Measurements from ENCODE around the gene COL4A2.

COL4A2 gene

DNA sequence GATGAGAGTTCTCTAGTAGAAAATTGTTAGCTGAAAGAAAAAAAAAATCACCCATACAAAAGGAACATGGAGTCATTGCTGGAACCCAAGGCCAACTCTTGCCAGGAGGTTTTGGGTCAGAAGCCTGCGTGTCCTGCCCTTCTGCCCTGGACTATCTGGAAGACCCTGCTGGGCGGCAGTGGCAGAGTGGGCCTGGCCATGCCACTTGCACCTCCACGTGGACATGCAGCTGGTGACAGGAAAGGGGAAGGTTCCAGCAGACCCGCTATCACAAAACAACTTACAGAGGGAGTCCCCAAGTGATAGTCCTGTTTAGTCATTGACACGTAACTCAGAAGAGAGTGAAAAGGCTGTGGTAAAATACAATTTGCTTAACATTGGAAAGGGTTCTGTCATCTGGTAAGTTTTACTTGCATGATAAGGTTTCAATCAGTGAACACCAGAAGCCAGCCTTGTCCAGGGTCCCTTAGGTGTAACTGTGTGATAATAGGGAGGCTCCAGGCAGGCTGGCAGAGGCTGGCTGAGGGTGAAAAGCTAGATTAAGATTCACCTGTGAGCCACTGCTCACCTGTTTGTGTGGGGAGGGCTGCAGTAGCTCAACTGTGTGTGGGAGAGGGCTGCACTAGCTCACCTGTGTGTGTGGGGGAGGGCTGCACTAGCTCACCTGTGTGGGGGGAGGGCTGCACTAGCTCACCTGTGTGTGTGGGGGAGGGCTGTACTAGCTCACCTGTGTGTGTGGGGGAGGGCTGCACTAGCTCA, 47.8 kb downstream of the COL4A2 start:
- no peak for DNase-seq (ENCODE audit: low read depth)

GRCh38 chr13:110356362-110356761, 49.3 kb downstream of the COL4A2 start:
- DNase-seq (ENCODE audit: low read depth), result no peak

- DNase-seq (ENCODE audit: low read depth), result no peak
Measured at GRCh38 chr13:110358381-110358780, 51.3 kb downstream of the COL4A2 start.

GRCh38 chr13:110359840-110360301, 52.8 kb downstream of the COL4A2 start:
- no peak for DNase-seq (ENCODE audit: low read depth)

GRCh38 chr13:110360598-110360997, 53.5 kb downstream of the COL4A2 start:
- no peak for DNase-seq (ENCODE audit: low read depth)

- DNase-seq (ENCODE audit: low read depth), result peak; percentile 36
Measured at GRCh38 chr13:110361365-110361911, 54.4 kb downstream of the COL4A2 start.

DNA sequence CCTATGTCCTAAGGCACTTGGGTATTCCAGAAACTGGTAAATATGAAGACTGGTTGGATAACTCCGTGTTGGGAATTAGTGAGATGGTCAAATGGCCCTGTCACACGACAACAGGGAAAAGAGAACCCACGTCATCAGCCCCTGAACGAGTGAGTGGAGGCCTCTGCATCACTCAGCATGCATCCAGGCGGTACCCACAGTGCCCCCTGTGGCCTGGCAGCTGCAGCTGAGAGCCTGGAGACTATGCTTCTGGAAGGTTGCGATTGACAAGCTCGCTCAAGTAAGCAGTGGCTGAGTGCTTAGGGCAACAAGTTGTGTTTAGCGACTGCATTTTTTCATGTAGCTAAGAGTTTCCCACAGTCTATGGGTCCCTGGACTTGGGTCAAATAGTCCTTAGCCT, 55.9 kb downstream of the COL4A2 start:
- DNase-seq (ENCODE audit: low read depth), result no peak

DNA sequence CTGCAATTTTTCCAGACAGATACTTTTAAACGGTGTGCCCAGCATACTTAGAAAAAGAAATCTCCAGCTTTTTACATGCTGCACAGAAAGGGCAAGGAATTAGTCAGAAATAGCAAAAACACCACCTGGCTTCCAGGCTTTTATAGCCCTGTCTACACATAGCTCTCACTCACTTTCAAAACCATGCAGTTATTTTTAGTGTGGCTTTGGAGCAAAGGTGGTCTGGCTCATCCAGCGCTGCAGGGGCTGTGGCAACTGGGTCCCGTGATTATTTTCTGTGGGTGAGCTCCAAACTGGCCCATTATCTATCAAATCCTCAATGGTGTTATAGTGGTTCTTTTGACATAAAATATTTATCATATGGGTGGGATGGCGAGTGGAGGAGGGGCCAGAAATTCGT, 57.0 kb downstream of the COL4A2 start:
- DNase-seq (ENCODE audit: low read depth), result no peak

DNA sequence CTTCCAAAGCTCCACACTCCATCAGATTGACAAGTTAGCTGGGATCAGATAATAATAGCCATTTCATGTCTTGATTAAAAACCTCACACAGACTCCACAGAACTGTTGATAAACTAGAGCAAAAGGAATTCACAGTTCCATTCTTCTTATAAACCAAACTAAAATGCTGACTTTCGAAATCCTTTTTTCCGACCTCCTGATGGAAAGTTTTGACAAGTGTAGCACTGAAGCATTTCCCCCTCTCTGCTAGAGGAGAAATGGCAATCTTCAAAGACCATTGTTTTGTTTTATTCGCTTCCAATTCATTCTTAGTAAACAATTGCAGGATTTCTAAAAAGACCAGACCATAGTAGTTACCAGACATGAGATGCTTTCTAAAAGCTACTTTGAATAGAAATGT, 58.8 kb downstream of the COL4A2 start:
- no peak for DNase-seq (ENCODE audit: low read depth)

- no peak for DNase-seq (ENCODE audit: low read depth)
Measured at GRCh38 chr13:110366733-110367132, 59.6 kb downstream of the COL4A2 start.

- DNase-seq (ENCODE audit: low read depth), result no peak
Measured at GRCh38 chr13:110367620-110368019, 60.5 kb downstream of the COL4A2 start.

DNA sequence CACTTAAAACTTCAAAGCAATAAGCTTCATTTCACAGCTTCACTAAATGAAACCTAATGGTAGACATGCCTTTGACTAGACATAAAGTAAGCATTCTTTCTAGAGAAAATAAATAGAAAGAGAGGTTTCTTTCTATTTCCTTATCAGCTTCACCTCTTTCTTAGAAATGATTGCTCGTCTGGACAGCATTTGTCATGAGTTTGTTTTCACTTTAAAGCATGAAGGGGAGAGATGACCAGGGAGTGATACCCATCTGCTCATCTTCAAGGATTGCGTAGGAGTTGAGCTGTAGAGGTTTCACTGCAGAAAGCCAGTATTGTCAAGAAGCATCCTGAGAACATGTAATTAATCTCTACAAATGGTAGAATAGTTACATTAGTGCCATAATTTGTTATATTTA, 61.3 kb downstream of the COL4A2 start:
- no peak for DNase-seq (ENCODE audit: low read depth)

GRCh38 chr13:110369400-110369799, 62.3 kb downstream of the COL4A2 start:
- no peak for DNase-seq (ENCODE audit: low read depth)

GRCh38 chr13:110371550-110372465, 64.7 kb downstream of the COL4A2 start:
- no peak for DNase-seq (ENCODE audit: low read depth)

DNA sequence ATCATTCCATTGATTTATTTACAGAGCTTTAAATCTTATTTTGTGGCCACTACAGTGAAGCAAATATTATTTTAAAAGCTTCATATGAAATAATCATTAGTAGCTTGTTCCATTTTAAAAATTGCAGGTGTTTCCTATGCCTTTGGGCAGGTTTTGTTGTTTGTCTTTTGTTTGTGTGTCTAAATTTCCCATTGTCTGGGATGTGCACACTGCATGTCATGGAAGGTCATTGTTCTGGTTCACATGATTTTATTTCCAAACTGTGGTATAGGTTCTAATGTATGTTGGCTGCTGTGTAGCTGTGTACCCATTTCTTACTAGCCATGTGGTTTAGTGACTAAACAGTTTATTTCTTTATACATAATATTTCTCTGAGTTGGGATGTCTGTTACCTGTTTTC, 65.6 kb downstream of the COL4A2 start:
- DNase-seq (ENCODE audit: low read depth), result no peak

GRCh38 chr13:110373617-110374016, 66.5 kb downstream of the COL4A2 start:
- DNase-seq (ENCODE audit: low read depth), result no peak

DNA sequence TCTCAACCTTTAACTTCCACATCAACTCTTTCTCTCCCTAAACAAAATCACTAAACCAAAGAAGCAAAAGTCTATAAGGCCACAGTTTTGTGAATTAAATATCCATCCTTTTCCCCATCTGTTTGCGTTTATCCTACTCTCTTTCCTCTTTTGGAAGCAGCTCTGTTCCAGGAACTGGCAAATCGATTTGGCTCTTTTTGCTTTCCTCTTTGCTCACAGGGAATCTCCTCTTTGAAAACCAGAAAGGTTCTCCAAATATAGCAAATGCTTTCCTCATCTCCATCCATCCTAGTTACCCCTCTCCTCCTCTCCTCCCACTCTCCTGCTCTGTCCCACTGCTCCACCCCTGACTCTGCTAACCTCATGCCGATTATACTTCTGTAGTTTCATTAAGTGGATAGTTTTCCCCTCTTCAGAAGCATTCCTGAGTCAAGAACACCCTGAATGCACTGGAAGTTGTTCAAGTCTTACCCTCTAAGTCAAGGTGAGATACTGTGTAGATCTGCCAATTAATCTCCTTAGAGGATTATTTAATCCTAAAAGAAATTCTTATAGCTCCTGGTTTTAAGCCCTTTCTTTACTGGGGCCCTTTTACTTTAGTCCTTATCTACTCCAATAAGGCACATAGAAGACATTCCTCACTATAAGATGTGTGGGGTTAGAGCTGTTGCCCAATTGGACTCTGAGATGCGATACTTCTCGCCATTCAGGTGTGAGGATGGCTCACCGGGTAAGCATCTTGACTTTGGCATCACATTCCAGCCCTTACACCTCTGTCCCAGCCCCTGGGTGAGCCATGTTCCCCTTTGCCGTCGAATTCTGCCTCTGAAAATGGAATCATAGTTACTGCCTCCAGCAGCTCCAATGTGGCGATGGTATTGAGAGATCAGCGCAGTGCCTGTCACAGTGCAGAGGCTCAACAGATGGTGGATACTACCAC, 67.6 kb downstream of the COL4A2 start:
- no peak for DNase-seq (ENCODE audit: low read depth)

DNA sequence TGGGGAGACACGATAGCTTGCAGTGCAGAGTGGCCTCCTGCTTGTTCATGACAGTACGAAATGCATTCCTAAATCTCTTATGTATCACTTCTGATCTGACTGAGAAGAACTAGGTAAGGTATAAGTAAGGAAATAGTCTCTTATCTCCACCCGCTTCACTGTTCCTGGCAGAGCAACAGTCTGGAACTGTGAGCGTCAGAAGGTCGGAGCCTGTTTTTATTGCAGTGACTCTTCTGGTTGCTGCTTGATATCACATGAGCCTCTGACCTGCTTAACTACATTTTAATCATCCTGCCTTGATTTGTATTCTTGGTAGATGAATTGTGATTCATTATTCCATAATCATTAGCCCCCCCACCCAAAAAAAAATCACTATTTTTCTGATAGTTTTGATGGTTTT, 69.0 kb downstream of the COL4A2 start:
- DNase-seq (ENCODE audit: low read depth), result no peak

DNA sequence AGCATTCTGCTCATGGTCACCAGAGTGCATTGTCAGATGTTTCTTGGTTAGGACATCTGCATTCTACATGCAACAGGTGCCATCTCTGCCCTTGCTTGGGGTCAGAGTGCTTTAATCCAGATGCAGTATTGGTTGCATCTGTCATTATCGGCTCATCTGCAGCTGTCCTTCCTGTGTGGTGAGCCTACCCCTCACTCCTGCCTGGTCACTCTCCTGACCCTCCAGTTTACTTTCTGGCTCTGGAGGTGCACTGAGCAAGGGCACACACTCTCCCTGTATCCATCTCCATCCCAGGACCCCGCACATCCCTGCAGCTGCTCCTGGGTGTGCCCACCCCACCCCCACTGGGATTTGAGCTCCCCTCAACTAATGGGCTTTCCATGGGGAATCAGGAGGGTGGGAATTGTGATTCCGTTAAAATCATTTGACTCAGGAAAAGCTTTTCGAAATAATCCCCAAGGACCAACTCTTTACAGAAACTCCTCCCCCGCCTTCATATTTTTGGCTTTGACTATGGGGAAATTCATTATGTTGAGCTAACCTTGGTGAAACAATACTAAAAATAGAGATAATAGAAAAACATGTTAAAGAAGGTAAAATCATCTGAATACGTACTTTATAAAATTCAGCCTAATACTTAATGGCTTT, 70.2 kb downstream of the COL4A2 start:
- no peak for DNase-seq (ENCODE audit: low read depth)

DNA sequence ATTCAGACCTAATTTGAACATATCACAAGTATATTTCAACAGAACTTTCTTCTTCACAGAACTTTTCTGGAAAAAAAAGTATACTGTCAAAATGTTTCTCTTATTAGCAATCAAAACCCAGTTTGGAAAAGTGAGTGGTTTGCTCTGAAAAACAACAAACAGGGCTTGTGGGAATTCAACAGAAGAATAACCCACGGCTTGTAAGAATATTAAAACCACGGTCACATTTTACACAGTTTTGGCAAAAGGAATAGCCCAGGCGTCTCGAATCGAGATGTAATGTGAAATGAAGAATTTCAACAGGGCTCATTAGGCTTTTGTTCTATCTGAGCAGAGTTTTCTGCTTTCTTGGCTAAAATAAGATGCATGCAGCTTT, 70.7 kb downstream of the COL4A2 start:
- no peak for DNase-seq (ENCODE audit: low read depth)

DNA sequence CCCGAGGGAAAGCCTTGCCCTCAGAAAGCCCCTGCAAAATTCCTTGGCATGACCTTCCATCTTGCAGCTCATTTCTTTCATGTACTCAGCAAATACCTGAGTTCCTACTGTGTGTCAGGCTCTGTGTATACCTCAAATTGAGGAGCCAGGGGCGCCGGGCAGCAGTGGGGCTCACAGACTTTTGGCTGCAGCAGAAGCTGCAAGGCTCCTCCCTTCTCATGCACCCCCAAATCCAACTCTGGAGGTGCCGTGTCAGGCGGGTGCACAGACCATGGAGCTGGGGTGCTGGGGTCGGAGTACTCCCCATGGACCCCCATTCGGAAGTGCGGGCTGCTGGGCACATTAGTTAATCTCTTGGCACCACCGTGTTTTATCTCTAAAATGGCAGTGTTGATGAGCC, 72.3 kb downstream of the COL4A2 start:
- no peak for DNase-seq (ENCODE audit: low read depth)
